HFFc6 (cell line): ENCODE measurements around the gene DLG2. TPM values are rescaled to one million over a fixed set of nuclear protein-coding genes. Genes with fewer than 3 reads are reported as not detected.

Experiments
- DNase-seq: peaks from one replicate; pipeline ENCODE4 v3.0.0-alpha.2; 2018
- H3K27ac Mint-ChIP-seq: 2 replicates; pipeline ENCODE4 v1.8.0; 2020; ENCODE audit warnings: mild to moderate bottlenecking, mixed read lengths
- H3K27me3 Mint-ChIP-seq: 2 replicates; pipeline ENCODE4 v1.8.0; 2021; ENCODE audit warnings: mild to moderate bottlenecking, moderate library complexity, mixed read lengths; ENCODE audit not compliant: insufficient read depth
- H3K36me3 Mint-ChIP-seq: 2 replicates; pipeline ENCODE4 v1.8.0; 2021; ENCODE audit warnings: low read depth, mixed read lengths
- H3K4me1 Mint-ChIP-seq: 2 replicates; pipeline ENCODE4 v1.8.0; 2020; ENCODE audit warnings: low read depth, mixed read lengths
- H3K4me3 Mint-ChIP-seq: 2 replicates; pipeline ENCODE4 v1.8.0; 2020; ENCODE audit warnings: mild to moderate bottlenecking, moderate library complexity, mixed read lengths
- H3K9me3 Mint-ChIP-seq: 2 replicates; pipeline ENCODE4 v1.8.0; 2020; ENCODE audit warnings: mild to moderate bottlenecking, mixed read lengths
- CTCF ChIP-seq: fragments of 200-600 bp; sonication (generic); IDR thresholded peaks from 2 replicates; pipeline ENCODE4 v1.5.0; 2021; ENCODE audit warnings: antibody characterized with exemption, mild to moderate bottlenecking
- total RNA-seq, 6 experiments: library from RNA; stranded (reverse); fragmentation: NEBNext Ultra II Directional; extraction: Animal tissue kit (Norgen Biotek cat#: 25700); gene quantifications; 2 replicates in 1 of 6; 3 replicates in 5 of 6; pipeline ENCODE4 v1.2.3, GENCODE V29; 2021

DLG2 gene
- total RNA-seq, 6 experiments from 2014 or later, result 0.39 to 1.00 (median 0.80) TPM; not detected in 1

DNA sequence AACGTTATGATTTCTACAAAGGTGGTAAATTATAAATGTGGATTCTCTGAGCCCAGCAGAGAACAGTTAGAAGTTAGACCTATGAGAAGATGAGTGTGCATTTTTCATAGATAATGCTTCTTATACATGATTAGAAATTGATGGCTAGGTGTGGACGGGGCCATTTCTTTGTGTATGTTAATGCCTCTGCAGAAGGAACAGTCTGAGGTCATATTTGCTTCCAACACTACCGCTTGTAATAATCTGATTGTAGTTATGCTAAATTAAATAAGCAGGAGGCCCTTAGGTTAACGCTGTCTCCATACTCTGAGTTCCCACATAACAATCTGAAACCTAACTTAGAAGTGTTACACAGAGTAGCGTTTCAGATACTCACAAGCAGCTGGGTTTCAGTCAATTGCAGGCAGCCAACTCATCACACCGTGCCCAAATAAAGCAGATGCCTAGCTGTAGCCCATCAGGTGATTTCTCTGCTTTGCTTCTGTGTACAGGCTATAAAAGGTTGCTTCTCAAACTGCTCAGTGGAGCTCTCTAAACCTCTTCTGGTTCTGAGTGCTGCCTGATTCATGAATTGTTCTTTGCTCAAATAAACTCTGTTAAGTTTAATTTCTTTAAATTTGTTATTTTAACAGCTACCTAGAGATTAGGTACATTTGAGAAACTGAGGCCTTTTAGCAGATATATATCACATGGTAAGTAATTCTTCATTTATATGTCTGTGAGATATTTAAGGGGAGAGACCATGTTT is 1702.2 kb downstream of the DLG2 start:
- H3K27ac Mint-ChIP-seq, result no peak overlapping the region
- no peak for DNase-seq
- H3K36me3 Mint-ChIP-seq, result no peaks in the 10 kb centered on the region
- TF ChIP-seq CTCF, result no peak
- H3K27me3 Mint-ChIP-seq, result no peaks in the 10 kb centered on the region
- no peak overlapping the region for H3K4me3 Mint-ChIP-seq
- peaks cover 8% of the 10 kb centered on the region for H3K9me3 Mint-ChIP-seq
- no peaks in the 10 kb centered on the region for H3K4me1 Mint-ChIP-seq

GRCh38 chr11:83923961-83924360 is 1703.2 kb downstream of the DLG2 start:
- no peak overlapping the region for H3K27ac Mint-ChIP-seq
- H3K4me1 Mint-ChIP-seq, result no peaks in the 10 kb centered on the region
- H3K36me3 Mint-ChIP-seq, result no peaks in the 10 kb centered on the region
- no peaks in the 10 kb centered on the region for H3K27me3 Mint-ChIP-seq
- no peak overlapping the region for H3K4me3 Mint-ChIP-seq
- peaks cover 6% of the 10 kb centered on the region for H3K9me3 Mint-ChIP-seq
- TF ChIP-seq CTCF, result no peak
- DNase-seq, result no peak

GRCh38 chr11:83922953-83923352 is 1704.2 kb downstream of the DLG2 start:
- H3K27me3 Mint-ChIP-seq, result no peaks in the 10 kb centered on the region
- no peak overlapping the region for H3K4me3 Mint-ChIP-seq
- DNase-seq, result no peak
- H3K4me1 Mint-ChIP-seq, result no peaks in the 10 kb centered on the region
- peaks cover 6% of the 10 kb centered on the region for H3K9me3 Mint-ChIP-seq
- TF ChIP-seq CTCF, result no peak
- H3K27ac Mint-ChIP-seq, result no peak overlapping the region
- H3K36me3 Mint-ChIP-seq, result no peaks in the 10 kb centered on the region

- Mint-ChIP-seq H3K4me3 (no peak overlapping the region), H3K27ac (no peak overlapping the region), H3K27me3 (no peaks in the 10 kb centered on the region), H3K9me3 (peaks cover under 1% of the 10 kb centered on the region), H3K36me3 (no peaks in the 10 kb centered on the region), H3K4me1 (no peaks in the 10 kb centered on the region)
- no peak for TF ChIP-seq CTCF
- DNase-seq, result no peak
These were observed 1704.8 kb downstream of the DLG2 start for GRCh38 chr11:83922318-83922717.

DNA sequence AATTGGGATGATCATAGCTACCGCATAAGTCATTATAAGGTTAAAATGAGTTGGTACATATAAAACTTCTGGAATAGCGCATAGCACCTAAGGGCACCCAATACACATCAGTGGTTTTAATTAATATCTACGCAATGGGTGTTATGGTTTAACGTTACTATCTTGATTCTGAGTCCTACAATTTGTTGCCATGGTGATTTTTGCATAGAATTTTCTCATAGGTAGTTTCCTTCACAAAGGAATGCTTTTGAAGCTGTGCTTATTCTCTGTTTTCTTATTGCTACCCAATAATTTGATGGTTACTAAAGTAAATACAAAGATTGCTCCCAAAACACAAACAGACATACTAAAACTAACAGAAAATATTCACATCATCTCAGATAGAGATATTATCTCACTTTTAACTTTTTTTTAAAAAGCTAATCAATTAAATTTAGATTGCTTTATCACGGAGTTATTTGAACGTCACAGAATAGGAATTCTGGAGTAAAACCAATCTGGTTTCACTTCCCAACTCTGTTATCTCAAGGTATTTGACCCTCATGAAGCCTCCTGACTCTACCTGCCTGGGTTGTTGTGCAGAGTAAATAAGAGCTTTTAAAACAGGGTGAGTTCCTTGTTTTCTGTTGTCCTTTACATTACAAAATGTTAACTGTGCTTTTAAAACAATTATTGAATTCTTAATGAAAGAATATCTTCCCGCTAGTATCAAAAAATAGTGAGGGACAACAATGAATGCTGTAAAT is 1705.5 kb downstream of the DLG2 start:
- TF ChIP-seq CTCF, result no peak
- Mint-ChIP-seq H3K27me3 (no peaks in the 10 kb centered on the region), H3K4me1 (no peaks in the 10 kb centered on the region), H3K27ac (no peak overlapping the region), H3K36me3 (no peaks in the 10 kb centered on the region), H3K4me3 (no peak overlapping the region), H3K9me3 (no peaks in the 10 kb centered on the region; the same call in none of the 2 replicates)
- no peak for DNase-seq
